ENCODE measurements around the gene MDGA2.

DNA sequence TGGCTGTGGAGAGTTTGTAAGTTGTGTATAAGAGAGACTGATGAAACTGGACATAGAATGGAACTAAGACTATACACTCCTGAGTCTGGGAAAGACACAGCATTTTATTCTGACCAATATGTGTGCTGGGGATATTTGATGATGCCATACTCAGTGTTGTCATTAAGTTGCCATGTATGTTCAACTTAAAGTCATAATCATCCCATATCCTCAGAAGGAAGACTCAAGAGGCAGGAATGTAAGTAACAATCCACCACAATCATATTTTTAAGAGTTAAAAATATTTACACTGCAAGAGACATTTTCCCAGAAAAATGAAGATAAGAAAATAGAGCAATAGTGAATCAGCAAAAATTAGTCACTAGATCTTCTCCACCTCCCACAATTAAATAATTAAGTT, 120.1 kb downstream of the MDGA2 start:
- TF ChIP-seq, protein P1, sequence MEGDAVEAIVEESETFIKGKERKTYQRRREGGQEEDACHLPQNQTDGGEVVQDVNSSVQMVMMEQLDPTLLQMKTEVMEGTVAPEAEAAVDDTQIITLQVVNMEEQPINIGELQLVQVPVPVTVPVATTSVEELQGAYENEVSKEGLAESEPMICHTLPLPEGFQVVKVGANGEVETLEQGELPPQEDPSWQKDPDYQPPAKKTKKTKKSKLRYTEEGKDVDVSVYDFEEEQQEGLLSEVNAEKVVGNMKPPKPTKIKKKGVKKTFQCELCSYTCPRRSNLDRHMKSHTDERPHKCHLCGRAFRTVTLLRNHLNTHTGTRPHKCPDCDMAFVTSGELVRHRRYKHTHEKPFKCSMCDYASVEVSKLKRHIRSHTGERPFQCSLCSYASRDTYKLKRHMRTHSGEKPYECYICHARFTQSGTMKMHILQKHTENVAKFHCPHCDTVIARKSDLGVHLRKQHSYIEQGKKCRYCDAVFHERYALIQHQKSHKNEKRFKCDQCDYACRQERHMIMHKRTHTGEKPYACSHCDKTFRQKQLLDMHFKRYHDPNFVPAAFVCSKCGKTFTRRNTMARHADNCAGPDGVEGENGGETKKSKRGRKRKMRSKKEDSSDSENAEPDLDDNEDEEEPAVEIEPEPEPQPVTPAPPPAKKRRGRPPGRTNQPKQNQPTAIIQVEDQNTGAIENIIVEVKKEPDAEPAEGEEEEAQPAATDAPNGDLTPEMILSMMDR (IDR thresholded peaks at IDR 0.05; ENCODE audit: insufficient read depth, low read depth, low read length), result no peak
- no peak for TF ChIP-seq EZH2 (IDR thresholded peaks at IDR 0.05; ENCODE audit: insufficient read depth, low read length)
